IMR-90 (cell line): ENCODE measurements around the gene TNFRSF1B. TPM values are rescaled to one million over a fixed set of nuclear protein-coding genes. Genes with fewer than 3 reads are reported as not detected.

Experiments used
- ATAC-seq: fragments of 200-7000 bp; cut with Tn5 transposase; 2 replicates; pipeline ENCODE4 v1.9.1; 2020; ENCODE audit warnings: low read depth, mild to moderate bottlenecking, moderate library complexity
- BruUV-seq: library from RNA; stranded (reverse); fragments of 400-500 nt; replicated peaks from 2 replicates; lab custom pipeline; 2021; lab: Mats Ljungman, UMichigan
- CTCF ChIA-PET: fragments of 300-600 bp; formaldehyde crosslinking; extraction: SDS; loops from one replicate; lab custom pipeline; 2021; ENCODE audit warnings: antibody characterized with exemption; lab: Yijun Ruan, JAX
- POLR2A ChIA-PET: fragments of 300-600 bp; sonication (Branson Sonifier 250); formaldehyde crosslinking; loops from one replicate; lab custom pipeline; 2022; ENCODE audit warnings: antibody characterized with exemption; ENCODE audit not compliant: unreplicated experiment; lab: Charles Lee
- DNase-seq: peaks from one replicate; pipeline ENCODE4 v3.0.0; 2013
- H2AFZ ChIP-seq: replicated peaks from 2 replicates; pipeline ENCODE3; 2013; ENCODE audit warnings: low read length, mild to moderate bottlenecking; ENCODE audit not compliant: poor library complexity
- H2AK5ac ChIP-seq: 2 replicates; pipeline ENCODE4 v1.6.1; 2013; ENCODE audit warnings: low read depth, low read length, inconsistent platforms
- H2AK9ac ChIP-seq: replicated peaks from 2 replicates; pipeline ENCODE3; 2013; ENCODE audit warnings: mild to moderate bottlenecking, low read depth, low read length, moderate library complexity; ENCODE audit not compliant: poor library complexity
- H2BK120ac ChIP-seq: 2 replicates; pipeline ENCODE4 v1.6.1; 2013; ENCODE audit warnings: low read depth, low read length, inconsistent platforms
- H2BK15ac ChIP-seq: 3 replicates; pipeline ENCODE4 v1.6.1; 2013; ENCODE audit warnings: low read depth, low read length, inconsistent platforms
- H2BK20ac ChIP-seq: 2 replicates; pipeline ENCODE4 v1.6.1; 2013; ENCODE audit warnings: low read depth, mild to moderate bottlenecking, inconsistent platforms, low read length, moderate library complexity
- H2BK5ac ChIP-seq: 2 replicates; pipeline ENCODE4 v1.6.1; 2013; ENCODE audit warnings: mild to moderate bottlenecking, low read depth, low read length, inconsistent platforms; ENCODE audit not compliant: poor library complexity, severe bottlenecking
- H3K14ac ChIP-seq: replicated peaks from 2 replicates; pipeline ENCODE4 v1.6.1; 2013; ENCODE audit warnings: low read depth, low read length, inconsistent platforms
- H3K18ac ChIP-seq: 2 replicates; pipeline ENCODE4 v1.6.1; 2013; ENCODE audit warnings: low read depth, low read length, control low read depth
- H3K23ac ChIP-seq: 2 replicates; pipeline ENCODE4 v1.6.1; 2013; ENCODE audit warnings: low read depth, low read length, inconsistent platforms
- H3K27ac ChIP-seq: 2 replicates; pipeline ENCODE4 v1.5.1; 2013; ENCODE audit warnings: mild to moderate bottlenecking, control low read depth, low read length; ENCODE audit not compliant: insufficient read depth
- H3K27me3 ChIP-seq: 2 replicates; pipeline ENCODE4 v1.6.1; 2013; ENCODE audit warnings: low read length; ENCODE audit not compliant: control insufficient read depth, insufficient read depth
- H3K36me3 ChIP-seq: 2 replicates; pipeline ENCODE4 v1.6.1; 2013; ENCODE audit warnings: low read length, mixed read lengths; ENCODE audit not compliant: control insufficient read depth, insufficient read depth
- H3K4ac ChIP-seq: 2 replicates; pipeline ENCODE4 v1.6.1; 2013; ENCODE audit warnings: low read depth, low read length, inconsistent platforms
- H3K4me1 ChIP-seq: 2 replicates; pipeline ENCODE4 v1.6.1; 2013; ENCODE audit warnings: low read length, mixed read lengths; ENCODE audit not compliant: control insufficient read depth, insufficient read depth
- H3K4me2 ChIP-seq: 2 replicates; pipeline ENCODE4 v1.6.1; 2013; ENCODE audit warnings: low read depth, mild to moderate bottlenecking, control low read depth, low read length, moderate library complexity
- H3K4me3 ChIP-seq: 2 replicates; pipeline ENCODE4 v1.5.1; 2013; ENCODE audit warnings: low read depth, mild to moderate bottlenecking, control low read depth, low read length, moderate library complexity; ENCODE audit not compliant: insufficient read depth
- H3K56ac ChIP-seq: 2 replicates; pipeline ENCODE4 v1.6.1; 2013; ENCODE audit warnings: low read length, inconsistent platforms; ENCODE audit not compliant: insufficient read depth; ENCODE audit errors: extremely low read depth
- H3K79me1 ChIP-seq, 2 experiments: 2 replicates each; pipeline ENCODE4 v1.6.1; 2013; ENCODE audit warnings: low read length in 2 of 2, inconsistent platforms in 1 of 2, low read depth in 1 of 2
- H3K9ac ChIP-seq: 2 replicates; pipeline ENCODE4 v1.6.1; 2013; ENCODE audit warnings: low read depth, low read length, control low read depth
- H3K9me1 ChIP-seq: 2 replicates; pipeline ENCODE4 v1.6.1; 2013; ENCODE audit warnings: low read length, inconsistent platforms; ENCODE audit not compliant: insufficient read depth
- H3K9me3 ChIP-seq: 2 replicates; pipeline ENCODE4 v1.6.1; 2013; ENCODE audit warnings: low read length; ENCODE audit not compliant: control insufficient read depth, insufficient read depth
- H4K20me1 ChIP-seq: 2 replicates; pipeline ENCODE4 v1.6.1; 2013; ENCODE audit warnings: low read length, inconsistent platforms; ENCODE audit not compliant: insufficient read depth
- H4K5ac ChIP-seq: 2 replicates; pipeline ENCODE4 v1.6.1; 2013; ENCODE audit warnings: mild to moderate bottlenecking, low read depth, low read length, control low read depth
- H4K8ac ChIP-seq, 2 experiments: 2 replicates each; pipeline ENCODE4 v1.6.1; 2013; ENCODE audit warnings: low read depth in 2 of 2, low read length in 2 of 2, control low read depth in 1 of 2, inconsistent platforms in 1 of 2
- H4K91ac ChIP-seq: 2 replicates; pipeline ENCODE4 v1.6.1; 2013; ENCODE audit warnings: low read depth, low read length, inconsistent platforms; ENCODE audit not compliant: insufficient read depth
- FOS ChIP-seq: fragments of 150-350 bp; IDR thresholded peaks from 2 replicates; pipeline ENCODE4 v1.6.1; 2016; ENCODE audit warnings: low read depth, low read length
- USF2 ChIP-seq: fragments of 150-350 bp; IDR thresholded peaks from 2 replicates; pipeline ENCODE4 v1.6.1; 2017; ENCODE audit warnings: mild to moderate bottlenecking, antibody characterized with exemption, low read length, low read depth
- WGBS, 2 experiments: methylation state at CpG; one replicate each; pipeline versions ENCODE4 v1.1.5 to v1.1.7; 2013; ENCODE audit warnings: missing lambda C conversion rate in 2 of 2; ENCODE audit not compliant: insufficient read length in 1 of 2; ENCODE audit errors: extremely low coverage in 2 of 2; 5-methylcytosine and 5-hydroxymethylcytosine counted together
- dilution Hi-C: fragments of 300-500 bp; cut with HindIII; formaldehyde crosslinking; loops from one replicate; pipeline ENCODE4 v1.14.3; 2018; ENCODE audit warnings: low sequenced_read_pairs; ENCODE audit not compliant: unreplicated experiment
- in situ Hi-C: fragments of 300-500 bp; cut with MboI; formaldehyde crosslinking; loops from 3 replicates; pipeline ENCODE4 v1.14.3; 2019; ENCODE audit warnings: low sequenced_read_pairs, inconsistent platforms, mixed read lengths
- intact Hi-C: fragments of 100-400 bp; cut with micrococcal nuclease; formaldehyde crosslinking; loops from 2 replicates; pipeline ENCODE4 v1.10.0; 2022
- polyA plus RNA-seq, 3 experiments: library from polyadenylated mRNA; depleted of rRNA; stranded (reverse); fragments of >200 nt; gene quantifications; 2 replicates each; pipeline ENCODE4 v1.2.3, GENCODE V29; 2012; ENCODE audit warnings: low replicate concordance in 1 of 3
- total RNA-seq: library from RNA; depleted of rRNA; stranded (reverse); fragments of >200 nt; gene quantifications from 2 replicates; pipeline ENCODE4 v1.2.3, GENCODE V29; 2012

The TNFRSF1B gene
- total and polyA plus RNA-seq, 2 of the 4 experiments (the other 2 are of a cell fraction): 4.3 to 8.9 TPM

GRCh38 chr1:12197483-12197880, 30.7 kb downstream of the TNFRSF1B start:
- 0 out of 2 replicates have a peak, but pooled peaks have one; percentile 11 for ATAC-seq

More at GRCh38 chr1:12197483-12197880, 30.7 kb downstream of the TNFRSF1B start:
- H3K56ac ChIP-seq: no peak overlapping the region
- H3K9ac ChIP-seq: no peak overlapping the region
- peaks cover 27% of the 10 kb centered on the region for H3K36me3 ChIP-seq
- H3K27me3 ChIP-seq: no peaks in the 10 kb centered on the region
- H3K27ac ChIP-seq: no peak overlapping the region
- no TSS peak for BruUV-seq
- H3K18ac ChIP-seq: no peak overlapping the region
- H2BK5ac ChIP-seq: no peak overlapping the region
- no peak overlapping the region for H2AK5ac ChIP-seq
- H3K79me1 ChIP-seq: no peaks in the 10 kb centered on the region
- no peak overlapping the region for H2AK9ac ChIP-seq
- POLR2A ChIA-PET: interaction anchor here (0.6 kb wide), 1 partner anchor 31 kb away, joined by 3 read pairs; no protein-coding TSS in a partner anchor
- intact Hi-C loops: no loop called here
- no peak for DNase-seq
- no peak overlapping the region for H3K4me2 ChIP-seq
- H3K4me3 ChIP-seq: no peak overlapping the region
- CTCF ChIA-PET: no interaction called here
- H3K9me1 ChIP-seq: no peaks in the 10 kb centered on the region
- in situ Hi-C loops: no loop called here
- no peak for TF ChIP-seq USF2
- no peak for TF ChIP-seq FOS
- H4K91ac ChIP-seq: no peak overlapping the region
- no peak overlapping the region for H3K4ac ChIP-seq
- no peaks in the 10 kb centered on the region for H3K9me3 ChIP-seq
- H3K4me1 ChIP-seq: no peaks in the 10 kb centered on the region
- H2AFZ ChIP-seq: no peak overlapping the region
- no peak overlapping the region for H2BK20ac ChIP-seq
- 66% methylated on average over 5 of the region's 7 CpGs; no CpG with 5 or more reads in 1 of the 2 experiments for WGBS, 2 experiments
- H2BK120ac ChIP-seq: no peak overlapping the region
- H3K14ac ChIP-seq: no peak overlapping the region
- no peak overlapping the region for H4K8ac ChIP-seq
- H2BK15ac ChIP-seq: no peak overlapping the region
- no peak overlapping the region for H4K5ac ChIP-seq
- no peak overlapping the region for H3K23ac ChIP-seq
- dilution Hi-C loops: no loop called here
- no peaks in the 10 kb centered on the region for H4K20me1 ChIP-seq
